ENCODE measurements around the gene MACROD2.

MACROD2 gene

DNA sequence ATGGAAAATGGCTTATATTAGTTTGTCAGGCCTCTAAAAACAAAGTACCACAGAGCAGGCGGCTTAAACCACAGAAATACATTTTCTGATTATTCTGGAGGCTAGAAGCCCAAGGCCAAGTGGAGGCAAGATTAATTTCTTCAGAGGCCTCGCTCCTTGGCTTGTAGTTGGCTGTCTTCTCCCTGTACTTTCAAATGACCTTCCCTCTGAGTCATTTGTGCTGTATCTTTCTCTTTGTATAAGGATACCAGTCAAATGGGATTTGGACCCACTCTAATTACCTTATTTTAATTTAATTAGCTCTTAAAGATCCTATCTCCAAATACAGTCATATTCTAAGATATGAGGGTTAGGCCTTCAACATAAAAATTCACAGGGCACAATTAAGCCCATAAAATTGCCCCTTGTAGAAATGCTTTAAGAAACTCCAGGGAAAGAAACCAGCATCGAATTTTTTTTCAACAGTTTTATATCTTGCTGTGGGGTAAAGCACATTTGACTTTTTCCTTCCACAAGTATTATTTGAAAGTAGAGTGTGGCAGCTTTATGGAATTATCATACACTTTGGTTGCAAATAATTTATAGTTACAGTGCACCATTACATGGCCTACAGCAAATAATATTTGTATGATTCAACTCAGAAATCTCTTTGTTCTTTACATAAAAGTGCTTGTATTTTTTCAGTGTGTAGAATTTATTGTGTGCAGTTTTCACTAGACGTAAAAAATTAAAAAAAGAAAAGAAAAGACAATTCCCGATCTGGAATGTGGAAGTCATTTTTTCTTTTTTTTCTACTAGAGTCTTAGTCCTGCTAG is 1871.8 kb downstream of the MACROD2 start:
- TF ChIP-seq FOXP2 (optimal IDR thresholded peaks at IDR 0.05; ENCODE audit: borderline replicate concordance, extremely low read depth, extremely low read length, insufficient read depth) (no peak), POLR2AphosphoS5 (IDR thresholded peaks at IDR 0.05; ENCODE audit: low read depth, low read length) (no peak)

DNA sequence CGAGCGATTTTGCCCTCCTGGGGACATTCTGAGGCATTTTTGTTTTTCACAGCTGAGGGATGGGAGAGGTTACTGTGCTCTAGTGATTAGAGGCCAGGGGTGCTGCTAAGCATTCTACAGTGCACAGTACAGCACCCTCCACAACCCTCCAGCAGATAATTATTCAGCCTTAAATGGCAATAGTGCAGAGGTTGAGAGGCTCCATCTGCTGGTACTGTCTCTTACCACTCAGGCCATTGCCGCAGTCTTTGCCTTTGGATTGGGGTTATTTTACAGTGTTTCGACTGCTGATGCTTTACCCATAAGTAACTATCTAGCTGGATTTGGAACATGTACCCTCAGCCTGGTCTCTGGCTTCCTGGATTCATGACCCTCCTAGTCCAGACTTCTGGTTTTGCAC is 1872.6 kb downstream of the MACROD2 start:
- TF ChIP-seq, protein P1, sequence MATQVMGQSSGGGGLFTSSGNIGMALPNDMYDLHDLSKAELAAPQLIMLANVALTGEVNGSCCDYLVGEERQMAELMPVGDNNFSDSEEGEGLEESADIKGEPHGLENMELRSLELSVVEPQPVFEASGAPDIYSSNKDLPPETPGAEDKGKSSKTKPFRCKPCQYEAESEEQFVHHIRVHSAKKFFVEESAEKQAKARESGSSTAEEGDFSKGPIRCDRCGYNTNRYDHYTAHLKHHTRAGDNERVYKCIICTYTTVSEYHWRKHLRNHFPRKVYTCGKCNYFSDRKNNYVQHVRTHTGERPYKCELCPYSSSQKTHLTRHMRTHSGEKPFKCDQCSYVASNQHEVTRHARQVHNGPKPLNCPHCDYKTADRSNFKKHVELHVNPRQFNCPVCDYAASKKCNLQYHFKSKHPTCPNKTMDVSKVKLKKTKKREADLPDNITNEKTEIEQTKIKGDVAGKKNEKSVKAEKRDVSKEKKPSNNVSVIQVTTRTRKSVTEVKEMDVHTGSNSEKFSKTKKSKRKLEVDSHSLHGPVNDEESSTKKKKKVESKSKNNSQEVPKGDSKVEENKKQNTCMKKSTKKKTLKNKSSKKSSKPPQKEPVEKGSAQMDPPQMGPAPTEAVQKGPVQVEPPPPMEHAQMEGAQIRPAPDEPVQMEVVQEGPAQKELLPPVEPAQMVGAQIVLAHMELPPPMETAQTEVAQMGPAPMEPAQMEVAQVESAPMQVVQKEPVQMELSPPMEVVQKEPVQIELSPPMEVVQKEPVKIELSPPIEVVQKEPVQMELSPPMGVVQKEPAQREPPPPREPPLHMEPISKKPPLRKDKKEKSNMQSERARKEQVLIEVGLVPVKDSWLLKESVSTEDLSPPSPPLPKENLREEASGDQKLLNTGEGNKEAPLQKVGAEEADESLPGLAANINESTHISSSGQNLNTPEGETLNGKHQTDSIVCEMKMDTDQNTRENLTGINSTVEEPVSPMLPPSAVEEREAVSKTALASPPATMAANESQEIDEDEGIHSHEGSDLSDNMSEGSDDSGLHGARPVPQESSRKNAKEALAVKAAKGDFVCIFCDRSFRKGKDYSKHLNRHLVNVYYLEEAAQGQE (IDR thresholded peaks at IDR 0.05; ENCODE audit: insufficient read depth in 1 of 2, low read depth in 2 of 2, low read length in 2 of 2): no peak
- TF ChIP-seq FOXP2 (optimal IDR thresholded peaks at IDR 0.05; ENCODE audit: borderline replicate concordance, extremely low read depth, extremely low read length, insufficient read depth) (no peak), TAF1 (IDR thresholded peaks at IDR 0.05; ENCODE audit: borderline replicate concordance, insufficient read depth, low read length) (no peak), SIN3A (IDR thresholded peaks at IDR 0.05; ENCODE audit: borderline replicate concordance, insufficient read depth, low read length) (no peak), POLR2AphosphoS5 (IDR thresholded peaks at IDR 0.05; ENCODE audit: low read depth, low read length) (no peak)

DNA sequence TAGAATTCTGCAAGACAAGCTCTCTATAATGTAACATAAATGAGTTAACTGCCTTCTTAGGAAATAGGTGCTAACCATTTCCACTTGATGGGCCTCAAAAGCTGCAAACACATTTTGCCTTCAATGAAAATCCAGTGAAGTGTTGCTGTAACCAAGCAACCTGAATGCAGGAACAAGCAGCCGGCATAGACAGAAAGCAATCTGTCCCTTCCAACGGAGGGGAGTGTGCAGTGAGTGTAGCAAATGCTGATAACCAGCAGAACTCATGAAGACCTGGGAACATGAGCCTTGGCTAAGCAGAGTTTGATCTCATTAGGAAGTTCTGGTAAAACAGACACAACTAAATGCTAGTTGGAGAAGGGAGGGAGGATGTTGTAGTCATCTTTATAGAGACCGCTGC is 1880.1 kb downstream of the MACROD2 start:
- TF ChIP-seq, protein P1 (IDR thresholded peaks at IDR 0.05; ENCODE audit: insufficient read depth in 1 of 2, low read depth in 2 of 2, low read length in 2 of 2): no peak
- no peak for TF ChIP-seq TAF1 (IDR thresholded peaks at IDR 0.05; ENCODE audit: borderline replicate concordance, insufficient read depth, low read length)
- TF ChIP-seq SIN3A (IDR thresholded peaks at IDR 0.05; ENCODE audit: borderline replicate concordance, insufficient read depth, low read length): no peak
- TF ChIP-seq FOXP2 (optimal IDR thresholded peaks at IDR 0.05; ENCODE audit: borderline replicate concordance, extremely low read depth, extremely low read length, insufficient read depth): no peak
- TF ChIP-seq POLR2AphosphoS5 (IDR thresholded peaks at IDR 0.05; ENCODE audit: low read depth, low read length): no peak

DNA sequence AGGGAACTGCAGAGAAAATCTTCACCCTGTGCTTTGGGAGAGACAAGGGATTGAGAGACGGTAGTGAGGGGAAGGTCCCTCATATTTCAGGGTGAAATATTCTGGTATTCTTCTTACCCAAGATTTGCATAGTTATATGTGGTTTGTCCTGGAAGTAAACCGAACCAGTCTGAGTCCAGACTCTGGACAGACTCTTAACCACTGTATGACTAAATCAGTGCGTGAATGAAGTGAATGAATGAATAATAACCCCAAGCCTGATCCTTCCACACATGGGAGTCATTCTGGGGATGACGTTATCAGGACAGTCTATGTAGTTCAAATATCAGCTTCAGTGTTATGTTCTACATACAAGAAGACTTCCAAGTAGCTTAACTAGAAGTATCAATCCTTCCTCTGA is 1887.2 kb downstream of the MACROD2 start:
- no peak for TF ChIP-seq TAF1 (IDR thresholded peaks at IDR 0.05; ENCODE audit: borderline replicate concordance, insufficient read depth, low read length)

DNA sequence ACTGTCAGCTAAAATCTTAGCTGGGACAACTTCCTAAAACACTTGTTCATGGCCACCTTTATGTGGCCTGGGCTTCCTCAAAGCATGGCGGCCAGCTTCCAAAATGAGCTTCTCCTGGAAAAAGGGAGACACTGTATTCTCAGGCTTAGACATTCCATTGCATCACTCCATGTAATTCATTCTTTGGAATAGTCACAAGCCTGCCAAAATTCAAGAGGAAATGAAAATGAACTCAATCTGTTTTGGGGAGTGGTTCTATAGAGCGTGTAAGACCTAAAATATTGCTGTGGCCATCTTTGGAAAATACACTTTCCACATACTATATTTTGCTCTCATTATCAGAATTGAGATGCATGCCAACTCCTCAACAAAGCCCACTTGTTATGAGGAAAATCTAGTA is 1890.9 kb downstream of the MACROD2 start:
- no peak for TF ChIP-seq SIN3A (IDR thresholded peaks at IDR 0.05; ENCODE audit: borderline replicate concordance, insufficient read depth, low read length)
- no peak for TF ChIP-seq FOXP2 (optimal IDR thresholded peaks at IDR 0.05; ENCODE audit: borderline replicate concordance, extremely low read depth, extremely low read length, insufficient read depth)
- TF ChIP-seq POLR2AphosphoS5 (IDR thresholded peaks at IDR 0.05; ENCODE audit: low read depth, low read length): no peak
- TF ChIP-seq TAF1 (IDR thresholded peaks at IDR 0.05; ENCODE audit: borderline replicate concordance, insufficient read depth, low read length): no peak
- TF ChIP-seq, protein P1 (IDR thresholded peaks at IDR 0.05; ENCODE audit: insufficient read depth in 1 of 2, low read depth in 2 of 2, low read length in 2 of 2): no peak

DNA sequence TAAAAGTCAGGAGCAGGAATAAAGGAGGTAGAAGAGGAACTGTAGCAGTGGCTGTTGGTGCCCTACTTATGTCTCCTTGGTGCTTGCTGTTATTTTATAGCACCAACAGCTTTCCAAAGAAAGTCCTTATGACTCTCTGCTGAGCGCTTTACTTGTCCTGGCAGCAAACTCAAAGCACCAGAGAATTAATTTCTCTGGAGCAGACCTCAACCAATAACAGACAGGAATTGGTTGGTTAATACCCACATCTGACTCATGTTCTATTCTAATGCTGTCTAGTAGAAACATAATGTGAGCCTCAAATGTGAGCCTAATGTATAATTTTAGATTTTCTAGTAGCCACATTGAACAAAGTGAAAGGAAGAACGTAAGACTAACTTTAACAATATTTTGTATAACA is 1892.1 kb downstream of the MACROD2 start:
- no peak for TF ChIP-seq SIN3A (IDR thresholded peaks at IDR 0.05; ENCODE audit: borderline replicate concordance, insufficient read depth, low read length)
- TF ChIP-seq POLR2AphosphoS5 (IDR thresholded peaks at IDR 0.05; ENCODE audit: low read depth, low read length): no peak
- TF ChIP-seq TAF1 (IDR thresholded peaks at IDR 0.05; ENCODE audit: borderline replicate concordance, insufficient read depth, low read length): no peak
- TF ChIP-seq FOXP2 (optimal IDR thresholded peaks at IDR 0.05; ENCODE audit: borderline replicate concordance, extremely low read depth, extremely low read length, insufficient read depth): no peak
- TF ChIP-seq, protein P1 (IDR thresholded peaks at IDR 0.05; ENCODE audit: insufficient read depth in 1 of 2, low read depth in 2 of 2, low read length in 2 of 2): no peak
